Keratinocyte (primary cell): ENCODE data around the gene BBIP1. TPM values are rescaled to one million over a fixed set of nuclear protein-coding genes. Genes with fewer than 3 reads are reported as not detected.

Source experiments
- DNase-seq: peaks from one replicate; pipeline ENCODE4 v3.0.0-alpha.2; 2011; ENCODE audit warnings: low read depth, missing footprints, low spot score
- FAIRE-seq: peaks from 2 replicates; lab custom pipeline; 2011; peaks lifted over from hg19 to GRCh38; lab: Jason Lieb, UNC
- H2AFZ ChIP-seq: 2 replicates; pipeline ENCODE4 v1.6.0; 2012; ENCODE audit warnings: low read length, control low read depth, inconsistent platforms; ENCODE audit not compliant: control insufficient read depth
- H3K27ac ChIP-seq: 2 replicates; pipeline ENCODE4 v1.5.1; 2011; ENCODE audit warnings: low read length; ENCODE audit not compliant: control insufficient read depth, insufficient read depth
- H3K27me3 ChIP-seq: 3 replicates; pipeline ENCODE4 v1.6.0; 2011; ENCODE audit warnings: low read length; ENCODE audit not compliant: control insufficient read depth, insufficient read depth; ENCODE audit errors: extremely low read depth
- H3K36me3 ChIP-seq, 2 experiments: 2 replicates in 1 of 2; 3 replicates in 1 of 2; pipeline ENCODE4 v1.5.1; 2011; ENCODE audit warnings: low read length in 2 of 2, mild to moderate bottlenecking in 1 of 2; ENCODE audit not compliant: control insufficient read depth in 2 of 2, insufficient read depth in 2 of 2; ENCODE audit errors: extremely low read depth in 1 of 2
- H3K4me1 ChIP-seq: 3 replicates; pipeline ENCODE4 v1.5.1; 2011; ENCODE audit warnings: low read length; ENCODE audit not compliant: control insufficient read depth, insufficient read depth; ENCODE audit errors: extremely low read depth
- H3K4me2 ChIP-seq: 3 replicates; pipeline ENCODE4 v1.6.0; 2011; ENCODE audit warnings: low read depth, low read length; ENCODE audit not compliant: control insufficient read depth, insufficient read depth; ENCODE audit errors: extremely low read depth
- H3K4me3 ChIP-seq, 3 experiments: fragments of 200-600 bp in 1 of 3; sonication (generic) in 1 of 3; 2 replicates in 2 of 3; 3 replicates in 1 of 3; pipeline ENCODE4 v1.5.1; 2011 to 2016; ENCODE audit warnings: low read length in 3 of 3, mild to moderate bottlenecking in 3 of 3, control low read depth in 2 of 3, inconsistent platforms in 1 of 3, low read depth in 1 of 3, mixed read lengths in 1 of 3, mixed run types in 1 of 3, moderate library complexity in 1 of 3; ENCODE audit not compliant: control insufficient read depth in 2 of 3, insufficient read depth in 2 of 3; ENCODE audit errors: extremely low read depth in 1 of 3
- H3K79me2 ChIP-seq: 2 replicates; pipeline ENCODE4 v1.6.0; 2012; ENCODE audit warnings: low read length; ENCODE audit not compliant: control insufficient read depth, insufficient read depth
- H3K9ac ChIP-seq: 3 replicates; pipeline ENCODE4 v1.6.0; 2011; ENCODE audit warnings: low read length; ENCODE audit not compliant: control insufficient read depth, insufficient read depth; ENCODE audit errors: extremely low read depth
- H3K9me1 ChIP-seq: 3 replicates; pipeline ENCODE4 v1.6.0; 2011; ENCODE audit warnings: low read length; ENCODE audit not compliant: control insufficient read depth, insufficient read depth; ENCODE audit errors: extremely low read depth
- H3K9me3 ChIP-seq: 2 replicates; pipeline ENCODE4 v1.5.1; 2012; ENCODE audit warnings: low read depth, low read length; ENCODE audit not compliant: control insufficient read depth
- H4K20me1 ChIP-seq: 3 replicates; pipeline ENCODE4 v1.6.0; 2011; ENCODE audit warnings: low read length; ENCODE audit not compliant: control insufficient read depth, insufficient read depth; ENCODE audit errors: extremely low read depth
- EZH2 ChIP-seq: IDR thresholded peaks from one replicate; pipeline ENCODE4 v1.6.1; 2012; ENCODE audit warnings: inconsistent platforms, mild to moderate bottlenecking, low read length, moderate library complexity
- dilution Hi-C: fragments of 300-500 bp; cut with MboI; formaldehyde crosslinking; loops from one replicate; pipeline ENCODE4 v1.7.0; 2020; ENCODE audit warnings: low sequenced_read_pairs; ENCODE audit not compliant: extremely low pct_ligation_motif_present
- polyA plus RNA-seq, 5 experiments: library from polyadenylated mRNA; depleted of rRNA in 3 of 5; stranded (reverse) in 3 of 5; stranded (forward) in 1 of 5; unstranded in 1 of 5; fragments of >200 nt; gene quantifications; 1 replicate in 1 of 5; 2 replicates in 3 of 5; 3 replicates in 1 of 5; pipeline versions ENCODE4 v1.2.1 to v1.2.3, GENCODE V29; 2011 to 2012; ENCODE audit warnings: missing spikeins in 2 of 5, low read depth in 1 of 5, low replicate concordance in 1 of 5
- TF ChIP-seq, protein P1 (sequence below), 3 experiments: IDR thresholded peaks in 1 of 3; conservative IDR thresholded peaks in 1 of 3; optimal IDR thresholded peaks in 1 of 3; 2 replicates in 2 of 3; 3 replicates in 1 of 3; pipeline versions ENCODE3 to v1.5.1; 2011; ENCODE audit warnings: low read length in 3 of 3, mild to moderate bottlenecking in 3 of 3, moderate library complexity in 2 of 3, control low read depth in 1 of 3, inconsistent platforms in 1 of 3; ENCODE audit not compliant: insufficient read depth in 2 of 3; ENCODE audit errors: extremely low read depth in 1 of 3

Gene BBIP1
- polyA plus RNA-seq, 1 donor (not counting 4 experiments of a cell fraction or from before 2014, with no cell fraction given), result 30.4 TPM

DNA sequence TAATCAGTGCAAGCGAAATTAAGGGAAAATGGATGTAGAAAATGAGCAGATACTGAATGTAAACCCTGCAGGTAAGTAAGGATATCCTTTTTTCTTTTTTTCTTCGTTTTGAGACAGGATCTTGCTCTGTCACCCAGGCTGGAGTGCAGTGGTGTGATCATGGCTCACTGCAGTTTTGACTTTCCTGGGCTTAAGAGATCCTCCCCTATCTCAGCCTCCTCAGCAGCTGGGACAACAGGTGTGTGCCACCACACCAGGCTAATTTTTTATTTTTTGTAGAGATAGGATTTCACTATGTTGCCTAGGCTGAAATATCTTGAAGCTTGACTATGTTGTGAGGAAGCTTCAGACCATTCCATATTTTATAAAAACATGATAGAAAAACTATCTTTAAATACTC lies 43.0 kb downstream of the BBIP1 start:
- dilution Hi-C loops, result loop anchor here (25.0 kb wide), 1 partner anchor 564 kb away; the partner anchor contains the start of gene SMNDC1
- no peak for DNase-seq
- Histone ChIP-seq H3K27ac (no peak overlapping the region), H3K9me3 (no peaks in the 10 kb centered on the region), H4K20me1 (no peaks in the 10 kb centered on the region), H3K9me1 (no peaks in the 10 kb centered on the region), H3K27me3 (no peaks in the 10 kb centered on the region), H3K4me2 (no peak overlapping the region), H3K4me1 (peaks cover 10% of the 10 kb centered on the region), H3K79me2 (peaks cover 17% of the 10 kb centered on the region), H2AFZ (no peak overlapping the region), H3K4me3 (no peak overlapping the region), H3K36me3 (peaks cover 3 to 5% of the 10 kb centered on the region in 2 experiments), H3K9ac (no peak overlapping the region)
- TF ChIP-seq, protein P1, sequence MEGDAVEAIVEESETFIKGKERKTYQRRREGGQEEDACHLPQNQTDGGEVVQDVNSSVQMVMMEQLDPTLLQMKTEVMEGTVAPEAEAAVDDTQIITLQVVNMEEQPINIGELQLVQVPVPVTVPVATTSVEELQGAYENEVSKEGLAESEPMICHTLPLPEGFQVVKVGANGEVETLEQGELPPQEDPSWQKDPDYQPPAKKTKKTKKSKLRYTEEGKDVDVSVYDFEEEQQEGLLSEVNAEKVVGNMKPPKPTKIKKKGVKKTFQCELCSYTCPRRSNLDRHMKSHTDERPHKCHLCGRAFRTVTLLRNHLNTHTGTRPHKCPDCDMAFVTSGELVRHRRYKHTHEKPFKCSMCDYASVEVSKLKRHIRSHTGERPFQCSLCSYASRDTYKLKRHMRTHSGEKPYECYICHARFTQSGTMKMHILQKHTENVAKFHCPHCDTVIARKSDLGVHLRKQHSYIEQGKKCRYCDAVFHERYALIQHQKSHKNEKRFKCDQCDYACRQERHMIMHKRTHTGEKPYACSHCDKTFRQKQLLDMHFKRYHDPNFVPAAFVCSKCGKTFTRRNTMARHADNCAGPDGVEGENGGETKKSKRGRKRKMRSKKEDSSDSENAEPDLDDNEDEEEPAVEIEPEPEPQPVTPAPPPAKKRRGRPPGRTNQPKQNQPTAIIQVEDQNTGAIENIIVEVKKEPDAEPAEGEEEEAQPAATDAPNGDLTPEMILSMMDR (optimal IDR thresholded peaks at IDR 0.05 in 1 of 3, IDR thresholded peaks at IDR 0.05 in 1 of 3, conservative IDR thresholded peaks at IDR 0.05 in 1 of 3; ENCODE audit: extremely low read depth in 1 of 3, insufficient read depth in 2 of 3, low read length in 3 of 3), result no peak
- no peak for TF ChIP-seq EZH2
- no peak for FAIRE-seq

DNA sequence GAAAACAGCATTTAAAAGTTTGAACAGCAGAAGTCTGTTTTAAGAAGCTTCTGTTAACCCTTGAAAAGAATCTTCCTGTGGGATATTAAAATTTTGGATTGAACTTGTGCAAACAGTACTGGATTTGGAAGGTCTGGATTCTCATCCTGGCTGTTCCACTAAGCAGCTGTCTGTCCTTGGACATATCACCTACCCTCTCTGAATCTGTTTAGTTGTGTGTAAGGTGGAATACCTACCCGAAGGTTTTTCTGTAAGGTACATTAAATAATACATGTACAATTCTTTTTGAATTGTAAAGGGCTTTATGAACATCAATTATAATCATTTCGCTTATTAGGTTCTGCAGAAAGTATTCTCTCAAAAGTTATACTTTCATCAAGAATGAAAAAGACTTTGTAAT lies 45.0 kb downstream of the BBIP1 start:
- DNase-seq, result no peak
- Histone ChIP-seq H4K20me1 (no peaks in the 10 kb centered on the region), H3K27me3 (no peaks in the 10 kb centered on the region), H3K36me3 (peaks cover 2 to 3% of the 10 kb centered on the region in 2 experiments), H3K4me1 (peaks cover 11% of the 10 kb centered on the region), H3K79me2 (peaks cover 17% of the 10 kb centered on the region), H3K4me2 (peak overlapping the region; percentile 94), H3K9me3 (no peaks in the 10 kb centered on the region), H3K9me1 (no peaks in the 10 kb centered on the region), H2AFZ (peak overlapping the region; percentile 28), H3K9ac (peak overlapping the region; percentile 89), H3K27ac (peak overlapping the region; percentile 93), H3K4me3 (peak overlapping the region; percentile 87 to 91 (median 90))
- FAIRE-seq, result no peak
- dilution Hi-C loops, result no loop called here
- TF ChIP-seq, protein P1 (optimal IDR thresholded peaks at IDR 0.05 in 1 of 3, IDR thresholded peaks at IDR 0.05 in 1 of 3, conservative IDR thresholded peaks at IDR 0.05 in 1 of 3; ENCODE audit: extremely low read depth in 1 of 3, insufficient read depth in 2 of 3, low read length in 3 of 3), result no peak
- no peak for TF ChIP-seq EZH2
